PFSK-1 (cell line): ENCODE results near the gene GMPR2.

ENCODE experiments used
- FOXP2 ChIP-seq: optimal IDR thresholded peaks from 2 replicates; pipeline ENCODE3; 2011; ENCODE audit warnings: borderline replicate concordance, control low read depth, inconsistent platforms; ENCODE audit not compliant: insufficient read depth; ENCODE audit errors: extremely low read length, extremely low read depth
- TAF1 ChIP-seq: IDR thresholded peaks from 2 replicates; pipeline ENCODE4 v1.6.1; 2012; ENCODE audit warnings: low read length, control low read depth, borderline replicate concordance; ENCODE audit not compliant: insufficient read depth

GRCh38 chr14:24253936-24254335 is 21.2 kb downstream of the GMPR2 start:
- TF ChIP-seq FOXP2 (no peak), TAF1 (no peak)
